HEK293 (cell line): ENCODE results near the gene ZDHHC6.

Experiments
- CTCF ChIA-PET: fragments of 350-600 bp; formaldehyde crosslinking; extraction: SDS; loops from one replicate; lab custom pipeline; 2021; ENCODE audit warnings: antibody characterized with exemption; lab: Yijun Ruan, JAX
- POLR2A ChIA-PET: fragments of 300-600 bp; formaldehyde crosslinking; extraction: SDS; loops from one replicate; lab custom pipeline; 2020; ENCODE audit warnings: antibody characterized with exemption, inconsistent platforms; lab: Yijun Ruan, JAX
- H3K27ac ChIP-seq: fragments of 200-500 bp; sonication (Bioruptor generic); 2 replicates; pipeline ENCODE4 v1.5.1; 2014; ENCODE audit warnings: low read depth, low read length, control low read depth, inconsistent platforms; ENCODE audit errors: extremely low read depth
- H3K36me3 ChIP-seq, 2 experiments: fragments of 200-500 bp in 1 of 2; sonication (Bioruptor generic) in 1 of 2; 1 replicate in 1 of 2; 2 replicates in 1 of 2; pipeline ENCODE4 v1.5.1; 2014 to 2017; ENCODE audit warnings: inconsistent platforms in 2 of 2, low read length in 2 of 2; ENCODE audit not compliant: control insufficient read depth in 2 of 2, insufficient read depth in 1 of 2
- H3K4me1 ChIP-seq: fragments of 200-500 bp; sonication (Bioruptor generic); 2 replicates; pipeline ENCODE4 v1.5.1; 2014; ENCODE audit warnings: mild to moderate bottlenecking, low read length, inconsistent platforms; ENCODE audit not compliant: control insufficient read depth, insufficient read depth
- H3K4me3 ChIP-seq: 2 replicates; pipeline ENCODE4 v1.5.1; 2011; ENCODE audit warnings: low read depth, mild to moderate bottlenecking, control low read depth, low read length, moderate library complexity
- H3K9me3 ChIP-seq: fragments of 200-500 bp; sonication (Bioruptor generic); 2 replicates; pipeline ENCODE4 v1.5.1; 2014; ENCODE audit warnings: low read depth, low read length, inconsistent platforms; ENCODE audit not compliant: control insufficient read depth, insufficient read depth
- AEBP2 ChIP-seq: fragments of 450-650 bp; formaldehyde crosslinking; IDR thresholded peaks from 2 replicates; pipeline ENCODE4 v1.5.1; 2016; ENCODE audit warnings: missing biosample characterization, missing genetic modification characterization, borderline replicate concordance
- EGR2 ChIP-seq: fragments of 450-650 bp; formaldehyde crosslinking; IDR thresholded peaks from 2 replicates; pipeline ENCODE4 v1.5.1; 2016; ENCODE audit warnings: low read depth, missing biosample characterization, missing genetic modification characterization
- KLF1 ChIP-seq: fragments of 450-650 bp; formaldehyde crosslinking; IDR thresholded peaks from 2 replicates; pipeline ENCODE4 v1.5.1; 2016; ENCODE audit warnings: missing biosample characterization, missing genetic modification characterization
- KLF8 ChIP-seq: fragments of 450-650 bp; formaldehyde crosslinking; IDR thresholded peaks from 2 replicates; pipeline ENCODE4 v1.5.1; 2016; ENCODE audit warnings: missing biosample characterization, missing genetic modification characterization
- MZF1 ChIP-seq: fragments of 450-650 bp; formaldehyde crosslinking; IDR thresholded peaks from 2 replicates; pipeline ENCODE4 v1.5.1; 2017; ENCODE audit warnings: missing biosample characterization, missing genetic modification characterization, borderline replicate concordance
- OVOL3 ChIP-seq: fragments of 450-650 bp; formaldehyde crosslinking; IDR thresholded peaks from 2 replicates; pipeline ENCODE4 v1.5.1; 2016; ENCODE audit warnings: missing biosample characterization, missing genetic modification characterization
- PATZ1 ChIP-seq: fragments of 450-650 bp; formaldehyde crosslinking; IDR thresholded peaks from 2 replicates; pipeline ENCODE4 v1.5.1; 2016; ENCODE audit warnings: missing biosample characterization, missing genetic modification characterization
- REPIN1 ChIP-seq: fragments of 450-650 bp; formaldehyde crosslinking; IDR thresholded peaks from 2 replicates; pipeline ENCODE4 v1.5.1; 2017; ENCODE audit warnings: missing biosample characterization, missing genetic modification characterization, low read depth
- ZBTB10 ChIP-seq: fragments of 450-650 bp; formaldehyde crosslinking; IDR thresholded peaks from 2 replicates; pipeline ENCODE4 v1.5.1; 2016; ENCODE audit warnings: missing biosample characterization, missing genetic modification characterization
- ZNF138 ChIP-seq: fragments of 450-650 bp; formaldehyde crosslinking; IDR thresholded peaks from 2 replicates; pipeline ENCODE4 v1.5.1; 2016; ENCODE audit warnings: missing biosample characterization, missing genetic modification characterization, borderline replicate concordance
- ZNF174 ChIP-seq: fragments of 450-650 bp; formaldehyde crosslinking; IDR thresholded peaks from 2 replicates; pipeline ENCODE4 v1.5.0; 2017; ENCODE audit warnings: missing biosample characterization, mild to moderate bottlenecking, missing genetic modification characterization
- ZNF221 ChIP-seq: fragments of 450-650 bp; formaldehyde crosslinking; IDR thresholded peaks from 2 replicates; pipeline ENCODE4 v1.5.1; 2017; ENCODE audit warnings: missing biosample characterization, missing genetic modification characterization, borderline replicate concordance
- ZNF223 ChIP-seq: fragments of 450-650 bp; formaldehyde crosslinking; IDR thresholded peaks from 2 replicates; pipeline ENCODE4 v1.5.1; 2016; ENCODE audit warnings: missing biosample characterization, missing genetic modification characterization
- ZNF426 ChIP-seq: fragments of 450-650 bp; formaldehyde crosslinking; IDR thresholded peaks from 2 replicates; pipeline ENCODE4 v1.5.1; 2017; ENCODE audit warnings: missing biosample characterization, missing genetic modification characterization, mild to moderate bottlenecking, inconsistent platforms, moderate library complexity
- ZNF510 ChIP-seq: fragments of 450-650 bp; formaldehyde crosslinking; IDR thresholded peaks from 2 replicates; pipeline ENCODE4 v1.5.1; 2018; ENCODE audit warnings: mild to moderate bottlenecking, missing genetic modification characterization, missing biosample characterization; ENCODE audit not compliant: insufficient replicate concordance
- ZNF658 ChIP-seq: fragments of 450-650 bp; formaldehyde crosslinking; IDR thresholded peaks from 2 replicates; pipeline ENCODE4; 2016; ENCODE audit warnings: missing biosample characterization, missing genetic modification characterization
- ZNF692 ChIP-seq: fragments of 450-650 bp; formaldehyde crosslinking; IDR thresholded peaks from 2 replicates; pipeline ENCODE4 v1.5.1; 2016; ENCODE audit warnings: missing biosample characterization, missing genetic modification characterization
- ZNF843 ChIP-seq: fragments of 450-650 bp; formaldehyde crosslinking; IDR thresholded peaks from 2 replicates; pipeline ENCODE4 v1.5.1; 2016; ENCODE audit warnings: missing biosample characterization, missing genetic modification characterization
- ZSCAN4 ChIP-seq: fragments of 450-650 bp; formaldehyde crosslinking; IDR thresholded peaks from 2 replicates; pipeline ENCODE4 v1.5.1; 2017; ENCODE audit warnings: missing biosample characterization, missing genetic modification characterization

ZDHHC6 gene

GRCh38 chr10:112421731-112422130 lies 25.0 kb downstream of the ZDHHC6 start:
- no peak overlapping the region for H3K4me3 ChIP-seq
- no peak for TF ChIP-seq AEBP2 (tag by site-specific recombination)
- TF ChIP-seq ZNF843 (tag by site-specific recombination), result no peak
- no peak for TF ChIP-seq ZNF426
- TF ChIP-seq PATZ1 (tag by site-specific recombination), result no peak
- no peak for TF ChIP-seq ZNF510 (tag by site-specific recombination)
- no peak for TF ChIP-seq ZNF223 (tag by site-specific recombination)
- TF ChIP-seq MZF1 (tag by site-specific recombination), result no peak
- no peak for TF ChIP-seq ZNF174 (tag by site-specific recombination)
- TF ChIP-seq OVOL3, result no peak
- no peak for TF ChIP-seq ZNF221 (tag by site-specific recombination)
- TF ChIP-seq EGR2 (tag by site-specific recombination), result no peak
- no peak for TF ChIP-seq KLF8
- TF ChIP-seq ZBTB10 (tag by site-specific recombination), result no peak
- no peak for TF ChIP-seq ZNF658 (tag by site-specific recombination)
- no peak for TF ChIP-seq ZNF138 (tag by site-specific recombination)
- no peak for TF ChIP-seq REPIN1 (tag by site-specific recombination)
- no peak for TF ChIP-seq ZNF692 (tag by site-specific recombination)
- no peak for TF ChIP-seq ZSCAN4
- no peak for TF ChIP-seq KLF1
- POLR2A ChIA-PET, result no interaction called here
- CTCF ChIA-PET, result no interaction called here
- no peak overlapping the region for H3K27ac ChIP-seq
- no peaks in the 10 kb centered on the region for H3K36me3 ChIP-seq
- no peaks in the 10 kb centered on the region for H3K4me1 ChIP-seq
- no peaks in the 10 kb centered on the region for H3K9me3 ChIP-seq
